Measurements from ENCODE around the gene AMER2.

DNA sequence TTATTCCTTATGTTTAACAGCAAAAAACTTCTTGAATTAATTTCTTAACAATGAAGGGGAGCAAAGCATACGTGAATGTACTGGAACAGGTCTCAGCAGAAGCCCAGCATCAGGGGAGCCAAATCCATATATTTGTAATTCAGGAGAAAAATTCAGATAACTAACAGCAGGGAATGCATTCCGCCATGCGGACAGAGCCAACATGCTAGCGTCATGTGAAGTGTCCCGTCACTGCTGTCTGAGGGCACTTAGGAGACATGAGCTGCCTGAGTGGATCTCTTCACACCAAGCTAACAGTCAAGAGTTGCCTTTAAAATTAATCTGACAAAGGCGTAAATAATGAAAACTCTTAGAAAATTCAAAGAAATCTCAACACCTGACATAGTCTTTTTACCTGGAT lies 6.4 kb downstream of the AMER2 start:
- TF ChIP-seq, protein P1, sequence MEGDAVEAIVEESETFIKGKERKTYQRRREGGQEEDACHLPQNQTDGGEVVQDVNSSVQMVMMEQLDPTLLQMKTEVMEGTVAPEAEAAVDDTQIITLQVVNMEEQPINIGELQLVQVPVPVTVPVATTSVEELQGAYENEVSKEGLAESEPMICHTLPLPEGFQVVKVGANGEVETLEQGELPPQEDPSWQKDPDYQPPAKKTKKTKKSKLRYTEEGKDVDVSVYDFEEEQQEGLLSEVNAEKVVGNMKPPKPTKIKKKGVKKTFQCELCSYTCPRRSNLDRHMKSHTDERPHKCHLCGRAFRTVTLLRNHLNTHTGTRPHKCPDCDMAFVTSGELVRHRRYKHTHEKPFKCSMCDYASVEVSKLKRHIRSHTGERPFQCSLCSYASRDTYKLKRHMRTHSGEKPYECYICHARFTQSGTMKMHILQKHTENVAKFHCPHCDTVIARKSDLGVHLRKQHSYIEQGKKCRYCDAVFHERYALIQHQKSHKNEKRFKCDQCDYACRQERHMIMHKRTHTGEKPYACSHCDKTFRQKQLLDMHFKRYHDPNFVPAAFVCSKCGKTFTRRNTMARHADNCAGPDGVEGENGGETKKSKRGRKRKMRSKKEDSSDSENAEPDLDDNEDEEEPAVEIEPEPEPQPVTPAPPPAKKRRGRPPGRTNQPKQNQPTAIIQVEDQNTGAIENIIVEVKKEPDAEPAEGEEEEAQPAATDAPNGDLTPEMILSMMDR (optimal IDR thresholded peaks at IDR 0.05 in 1 of 3, IDR thresholded peaks at IDR 0.05 in 1 of 3, conservative IDR thresholded peaks at IDR 0.05 in 1 of 3; ENCODE audit: extremely low read depth in 1 of 3, insufficient read depth in 2 of 3, low read length in 3 of 3): no peak
- TF ChIP-seq EZH2 (IDR thresholded peaks at IDR 0.05; ENCODE audit: low read length): no peak

Data from keratinocyte (primary cell).